SKM-1 (cell line): ENCODE data around the gene KLHL18.
"Not testable (repeated sequence)": the region's sequence is repeated elsewhere in the genome, so short reads cannot be mapped to it uniquely, and the experiment has no call there.

Experiments used
- DNase-seq: peaks from one replicate; lab custom pipeline; 2025; ENCODE audit not compliant: unreplicated experiment; lab: John Stamatoyannopoulos, UW

KLHL18 gene

GRCh38 chr3:47313341-47314055 is 30.8 kb downstream of the KLHL18 start:
- DNase-seq = no peak

GRCh38 chr3:47314056-47314764 is 31.5 kb downstream of the KLHL18 start:
- no peak for DNase-seq

GRCh38 chr3:47315069-47315647 is 32.4 kb downstream of the KLHL18 start:
- no peak for DNase-seq

- not testable (repeated sequence) for DNase-seq
These were observed 33.4 kb downstream of the KLHL18 start for GRCh38 chr3:47316151-47316550.

GRCh38 chr3:47318916-47319315 is 36.2 kb downstream of the KLHL18 start:
- DNase-seq = no peak

GRCh38 chr3:47319956-47320355 is 37.2 kb downstream of the KLHL18 start:
- no peak for DNase-seq

GRCh38 chr3:47323431-47324277 is 40.9 kb downstream of the KLHL18 start:
- no peak for DNase-seq

- peak; percentile 20 for DNase-seq
These were observed 41.6 kb downstream of the KLHL18 start for GRCh38 chr3:47324278-47324865.

GRCh38 chr3:47333907-47334306 is 51.2 kb downstream of the KLHL18 start:
- DNase-seq = no peak

- DNase-seq = no peak
These were observed 54.9 kb downstream of the KLHL18 start for GRCh38 chr3:47337656-47338055.

- DNase-seq = no peak
These were observed 57.2 kb downstream of the KLHL18 start for GRCh38 chr3:47339951-47340350.

- no peak for DNase-seq
These were observed 58.1 kb downstream of the KLHL18 start for GRCh38 chr3:47340866-47341265.

- DNase-seq = no peak
These were observed 59.4 kb downstream of the KLHL18 start for GRCh38 chr3:47342151-47342550.

- DNase-seq = no peak
These were observed 60.1 kb downstream of the KLHL18 start for GRCh38 chr3:47342812-47343211.

- no peak for DNase-seq
These were observed 60.8 kb downstream of the KLHL18 start for GRCh38 chr3:47343471-47343971.

GRCh38 chr3:47344971-47345370 is 62.2 kb downstream of the KLHL18 start:
- DNase-seq = no peak

GRCh38 chr3:47347217-47347801 is 64.6 kb downstream of the KLHL18 start:
- peak; percentile 73 for DNase-seq

- no peak for DNase-seq
These were observed 65.8 kb downstream of the KLHL18 start for GRCh38 chr3:47348411-47349154.

GRCh38 chr3:47355010-47355409 is 72.3 kb downstream of the KLHL18 start:
- DNase-seq = no peak

GRCh38 chr3:47356201-47356600 is 73.5 kb downstream of the KLHL18 start:
- no peak for DNase-seq
